Measurements from ENCODE around the gene SPEG. TPM values are rescaled to one million over a fixed set of nuclear protein-coding genes. Genes with fewer than 3 reads are reported as not detected.

The SPEG gene
- total RNA-seq, 6 donors from 2014 or later = 2.3 to 8.9 (median 4.9) TPM

GRCh38 chr2:219506802-219507526 lies 72.3 kb downstream of the SPEG start:
- peak in 1 of 2 donors; percentile 63 for DNase-seq
- Histone ChIP-seq H3K36me3 (peaks cover 13 to 49% (median 40%) of the 10 kb centered on the region in 4 donors), H3K4me3 (no peak overlapping the region), H3K9me3 (no peaks in the 10 kb centered on the region), H3K4me1 (peaks cover 15 to 25% (median 16%) of the 10 kb centered on the region in 4 donors), H3K27me3 (peaks cover 0 to 32% (median 9%) of the 10 kb centered on the region in 4 donors), H3K27ac (no peak overlapping the region)
- WGBS, 2 donors = 67 to 91% methylated on average over 1 to 17 of the region's 17 CpGs
- no peak for TF ChIP-seq POLR2A (IDR thresholded peaks at IDR 0.05)
- no peak for TF ChIP-seq POLR2AphosphoS5 (IDR thresholded peaks at IDR 0.05)
- TF ChIP-seq EP300 (IDR thresholded peaks at IDR 0.05) = no peak
- TF ChIP-seq CTCF (IDR thresholded peaks at IDR 0.05) = no peak
- ATAC-seq (ENCODE audit: low FRiP score in 2 of 2) = no peak

- DNase-seq = no peak
Measured at GRCh38 chr2:219507581-219508443, 73.2 kb downstream of the SPEG start.

GRCh38 chr2:219508444-219508734 lies 73.7 kb downstream of the SPEG start:
- Histone ChIP-seq H3K9me3 (no peaks in the 10 kb centered on the region), H3K27me3 (peaks cover 0 to 37% (median 14%) of the 10 kb centered on the region in 4 donors), H3K36me3 (peaks cover 13 to 38% (median 35%) of the 10 kb centered on the region in 4 donors), H3K4me1 (peaks cover 15 to 25% (median 16%) of the 10 kb centered on the region in 4 donors), H3K4me3 (no peak overlapping the region), H3K27ac (no peak overlapping the region)
- ATAC-seq (ENCODE audit: low FRiP score in 2 of 2) (no peak), DNase-seq (no peak)
- 77 to 100% methylated on average over 1 to 4 of the region's 4 CpGs for WGBS, 2 donors
- TF ChIP-seq CTCF (IDR thresholded peaks at IDR 0.05) (no peak), POLR2A (IDR thresholded peaks at IDR 0.05) (no peak), EP300 (IDR thresholded peaks at IDR 0.05) (no peak)

More at GRCh38 chr2:219507581-219508443, 73.2 kb downstream of the SPEG start:
- Histone ChIP-seq H3K36me3 (peaks cover 13 to 42% (median 36%) of the 10 kb centered on the region in 4 donors), H3K27me3 (peaks cover 0 to 37% (median 11%) of the 10 kb centered on the region in 4 donors), H3K4me1 (peaks cover 15 to 25% (median 16%) of the 10 kb centered on the region in 4 donors), H3K9me3 (no peaks in the 10 kb centered on the region), H3K4me3 (no peak overlapping the region), H3K27ac (no peak overlapping the region)
- no peak for ATAC-seq (ENCODE audit: low FRiP score in 2 of 2)
- WGBS, 2 donors = 59 to 66% methylated on average over 5 to 8 of the region's 8 CpGs
- TF ChIP-seq POLR2A (IDR thresholded peaks at IDR 0.05) = no peak
- no peak for TF ChIP-seq EP300 (IDR thresholded peaks at IDR 0.05)
- no peak for TF ChIP-seq CTCF (IDR thresholded peaks at IDR 0.05)
- no peak for TF ChIP-seq POLR2AphosphoS5 (IDR thresholded peaks at IDR 0.05)

- H3K4me1 ChIP-seq = peaks cover 18 to 33% (median 20%) of the 10 kb centered on the region in 4 donors
- 12 to 16% methylated on average over 10 to 14 of the region's 14 CpGs for WGBS, 2 donors
- H3K36me3 ChIP-seq = peaks cover 8 to 30% (median 27%) of the 10 kb centered on the region in 4 donors
- H3K27me3 ChIP-seq = peaks cover 0 to 42% (median 18%) of the 10 kb centered on the region in 4 donors
- H3K4me3 ChIP-seq = no peak overlapping the region
- H3K9me3 ChIP-seq = no peaks in the 10 kb centered on the region
- peak in 1 of 2 donors; percentile 10 for ATAC-seq (ENCODE audit: low FRiP score in 2 of 2)
- peak in 1 of 2 donors; percentile 53 for DNase-seq
- TF ChIP-seq POLR2A (IDR thresholded peaks at IDR 0.05) (no peak), CTCF (IDR thresholded peaks at IDR 0.05) (no peak), EP300 (IDR thresholded peaks at IDR 0.05) (no peak), POLR2AphosphoS5 (IDR thresholded peaks at IDR 0.05) (no peak)
- no peak overlapping the region for H3K27ac ChIP-seq
Measured at GRCh38 chr2:219508971-219509779, 74.5 kb downstream of the SPEG start.

Measured in upper lobe of left lung (tissue), 6 donors.